Measurements from ENCODE around the gene CARD16.

DNA sequence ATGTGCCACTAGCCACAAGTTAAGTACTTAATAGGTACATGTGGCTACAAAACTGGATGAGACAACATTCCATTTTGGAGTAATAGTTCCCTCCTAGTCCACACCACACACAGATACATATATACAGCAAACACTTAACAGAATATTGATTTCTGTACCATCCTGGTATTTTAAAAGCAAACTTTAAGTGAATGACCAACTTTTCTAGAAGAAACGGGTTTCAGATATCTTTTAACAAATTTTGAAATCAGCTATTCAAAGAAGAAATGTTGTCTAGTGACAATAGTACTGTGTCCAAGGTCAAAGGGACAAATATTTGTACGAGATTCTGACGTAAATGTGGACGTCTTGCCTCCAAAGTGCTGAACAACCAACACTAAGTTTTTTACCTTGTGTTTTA, 12.3 kb upstream of the CARD16 start:
- TF ChIP-seq, protein P1, sequence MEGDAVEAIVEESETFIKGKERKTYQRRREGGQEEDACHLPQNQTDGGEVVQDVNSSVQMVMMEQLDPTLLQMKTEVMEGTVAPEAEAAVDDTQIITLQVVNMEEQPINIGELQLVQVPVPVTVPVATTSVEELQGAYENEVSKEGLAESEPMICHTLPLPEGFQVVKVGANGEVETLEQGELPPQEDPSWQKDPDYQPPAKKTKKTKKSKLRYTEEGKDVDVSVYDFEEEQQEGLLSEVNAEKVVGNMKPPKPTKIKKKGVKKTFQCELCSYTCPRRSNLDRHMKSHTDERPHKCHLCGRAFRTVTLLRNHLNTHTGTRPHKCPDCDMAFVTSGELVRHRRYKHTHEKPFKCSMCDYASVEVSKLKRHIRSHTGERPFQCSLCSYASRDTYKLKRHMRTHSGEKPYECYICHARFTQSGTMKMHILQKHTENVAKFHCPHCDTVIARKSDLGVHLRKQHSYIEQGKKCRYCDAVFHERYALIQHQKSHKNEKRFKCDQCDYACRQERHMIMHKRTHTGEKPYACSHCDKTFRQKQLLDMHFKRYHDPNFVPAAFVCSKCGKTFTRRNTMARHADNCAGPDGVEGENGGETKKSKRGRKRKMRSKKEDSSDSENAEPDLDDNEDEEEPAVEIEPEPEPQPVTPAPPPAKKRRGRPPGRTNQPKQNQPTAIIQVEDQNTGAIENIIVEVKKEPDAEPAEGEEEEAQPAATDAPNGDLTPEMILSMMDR (IDR thresholded peaks at IDR 0.05): no peak
- TF ChIP-seq POLR2AphosphoS5 (IDR thresholded peaks at IDR 0.05; ENCODE audit: insufficient read depth in 1 of 2, low read depth in 1 of 2): no peak

Data from vagina (tissue), 2 donors.